Epithelial cell of proximal tubule (primary cell): Measurements from ENCODE around the gene OSBPL9. TPM values are rescaled to one million over a fixed set of nuclear protein-coding genes. Genes with fewer than 3 reads are reported as not detected.

ENCODE experiments used
- DNase-seq: peaks from one replicate; pipeline ENCODE4 v3.0.0-alpha.2; 2011; ENCODE audit warnings: low read depth
- H3K4me3 ChIP-seq: 2 replicates; pipeline ENCODE4 v1.5.1; 2011; ENCODE audit warnings: low read depth, mild to moderate bottlenecking, low read length
- total RNA-seq: library from RNA; depleted of rRNA; stranded (reverse); fragments of >200 nt; gene quantifications from 2 replicates; pipeline ENCODE4 v1.2.3, GENCODE V29; 2015
- TF ChIP-seq, protein P1 (sequence below): conservative IDR thresholded peaks from 2 replicates; pipeline ENCODE4 v1.5.1; 2012; ENCODE audit warnings: low read depth, mild to moderate bottlenecking, low read length

Gene OSBPL9
- total RNA-seq, 1 donor from 2014 or later, result 69.7 TPM

DNA sequence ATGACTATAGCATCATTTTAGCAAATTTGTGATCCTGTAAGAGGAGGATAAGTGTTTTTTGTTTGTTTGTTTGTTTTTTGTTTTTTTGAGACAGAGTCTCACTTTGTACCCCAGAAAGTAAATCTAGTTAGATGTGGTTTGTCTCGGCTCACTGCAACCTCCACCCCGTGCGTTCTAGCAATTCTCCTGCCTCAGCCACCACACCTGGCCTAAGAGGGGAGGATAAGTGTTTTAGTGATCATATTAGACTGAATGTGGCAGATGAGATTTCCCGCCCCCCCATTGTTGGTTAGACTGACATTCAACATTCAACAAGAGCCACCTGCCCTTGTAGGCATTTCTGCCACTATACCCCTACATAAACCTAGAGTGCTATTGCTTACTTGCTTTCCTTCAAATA, 98.5 kb downstream of the OSBPL9 start:
- H3K4me3 ChIP-seq, result no peak overlapping the region
- DNase-seq, result no peak
- TF ChIP-seq, protein P1, sequence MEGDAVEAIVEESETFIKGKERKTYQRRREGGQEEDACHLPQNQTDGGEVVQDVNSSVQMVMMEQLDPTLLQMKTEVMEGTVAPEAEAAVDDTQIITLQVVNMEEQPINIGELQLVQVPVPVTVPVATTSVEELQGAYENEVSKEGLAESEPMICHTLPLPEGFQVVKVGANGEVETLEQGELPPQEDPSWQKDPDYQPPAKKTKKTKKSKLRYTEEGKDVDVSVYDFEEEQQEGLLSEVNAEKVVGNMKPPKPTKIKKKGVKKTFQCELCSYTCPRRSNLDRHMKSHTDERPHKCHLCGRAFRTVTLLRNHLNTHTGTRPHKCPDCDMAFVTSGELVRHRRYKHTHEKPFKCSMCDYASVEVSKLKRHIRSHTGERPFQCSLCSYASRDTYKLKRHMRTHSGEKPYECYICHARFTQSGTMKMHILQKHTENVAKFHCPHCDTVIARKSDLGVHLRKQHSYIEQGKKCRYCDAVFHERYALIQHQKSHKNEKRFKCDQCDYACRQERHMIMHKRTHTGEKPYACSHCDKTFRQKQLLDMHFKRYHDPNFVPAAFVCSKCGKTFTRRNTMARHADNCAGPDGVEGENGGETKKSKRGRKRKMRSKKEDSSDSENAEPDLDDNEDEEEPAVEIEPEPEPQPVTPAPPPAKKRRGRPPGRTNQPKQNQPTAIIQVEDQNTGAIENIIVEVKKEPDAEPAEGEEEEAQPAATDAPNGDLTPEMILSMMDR, result no peak

DNA sequence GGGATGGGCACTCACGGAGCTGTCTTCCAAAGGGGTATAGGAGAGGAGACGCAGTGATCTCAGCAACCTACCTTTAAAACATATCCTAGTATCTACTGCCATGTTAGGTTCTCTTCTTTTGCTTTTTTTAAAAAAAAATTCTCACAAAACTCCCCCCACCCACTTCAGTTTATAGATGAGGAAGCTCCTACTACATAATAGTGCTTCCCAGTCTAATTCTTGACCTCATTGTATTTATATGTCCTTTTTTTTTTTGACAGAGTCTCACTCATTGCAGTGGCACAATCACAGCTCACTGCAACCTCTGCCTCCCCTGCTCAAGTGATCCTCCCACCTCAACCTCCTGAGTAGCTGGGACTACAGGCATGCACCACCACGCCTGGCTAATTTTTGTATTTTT, 99.9 kb downstream of the OSBPL9 start:
- H3K4me3 ChIP-seq, result no peak overlapping the region
- DNase-seq, result no peak
- TF ChIP-seq, protein P1, result no peak

DNA sequence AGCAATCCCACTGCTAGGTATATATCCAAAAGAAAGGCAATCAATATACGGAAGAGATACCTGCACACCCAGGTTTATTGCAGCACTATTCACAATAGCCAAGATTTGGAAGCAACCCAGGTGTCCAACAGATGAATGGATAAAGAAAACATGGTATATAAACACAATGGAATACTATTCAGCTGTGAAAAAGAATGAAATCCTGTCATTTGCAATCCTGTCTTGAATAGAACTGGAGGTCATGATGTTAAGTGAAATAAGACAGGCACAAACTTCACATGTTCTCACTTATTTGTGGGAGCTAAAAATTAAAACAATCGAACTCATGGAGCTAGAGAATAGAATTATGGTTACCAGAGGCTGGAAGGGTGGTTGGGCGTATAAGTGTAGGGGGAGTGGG, 101.0 kb downstream of the OSBPL9 start:
- no peak overlapping the region for H3K4me3 ChIP-seq
- TF ChIP-seq, protein P1, result no peak
- no peak for DNase-seq

DNA sequence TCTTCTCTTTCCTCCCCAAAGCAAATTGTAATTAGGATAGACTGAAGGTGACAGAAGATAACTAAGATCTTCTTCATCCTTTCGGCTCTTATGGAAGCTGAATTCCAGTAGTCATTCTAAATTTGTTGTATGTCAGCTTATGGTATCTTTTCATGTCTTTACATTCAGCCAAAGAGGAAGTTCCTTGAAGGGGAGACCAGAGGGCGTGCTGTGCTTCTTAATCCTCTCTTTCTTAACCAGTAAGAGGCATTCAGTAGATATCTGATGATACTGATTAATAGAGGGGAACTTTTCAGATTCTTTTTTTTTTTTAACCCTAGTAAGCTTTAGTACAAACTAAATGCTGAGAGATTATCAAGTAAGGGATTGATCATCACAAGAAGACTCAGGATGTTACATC, 102.3 kb downstream of the OSBPL9 start:
- TF ChIP-seq, protein P1, result no peak
- no peak for DNase-seq
- no peak overlapping the region for H3K4me3 ChIP-seq

DNA sequence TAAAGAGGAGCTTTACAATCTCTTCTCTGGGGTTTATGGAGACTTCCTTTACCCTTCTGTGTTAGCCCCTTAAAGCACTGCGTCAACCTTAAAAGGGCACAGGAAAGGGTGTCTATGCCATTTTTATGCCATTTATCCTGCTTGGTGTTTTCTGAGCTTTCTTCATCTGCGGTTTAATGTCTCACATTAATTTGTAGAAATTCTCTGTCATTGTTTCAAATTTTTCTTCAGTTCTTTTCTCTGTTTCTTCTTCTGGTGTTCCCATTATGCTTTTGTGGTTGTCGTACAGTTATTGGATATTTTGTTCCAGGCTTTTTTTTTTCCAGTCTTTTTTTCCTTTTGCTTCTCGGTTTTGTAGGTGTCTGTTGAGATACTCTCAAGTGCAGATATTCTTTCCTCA, 107.9 kb downstream of the OSBPL9 start:
- TF ChIP-seq, protein P1, result no peak

DNA sequence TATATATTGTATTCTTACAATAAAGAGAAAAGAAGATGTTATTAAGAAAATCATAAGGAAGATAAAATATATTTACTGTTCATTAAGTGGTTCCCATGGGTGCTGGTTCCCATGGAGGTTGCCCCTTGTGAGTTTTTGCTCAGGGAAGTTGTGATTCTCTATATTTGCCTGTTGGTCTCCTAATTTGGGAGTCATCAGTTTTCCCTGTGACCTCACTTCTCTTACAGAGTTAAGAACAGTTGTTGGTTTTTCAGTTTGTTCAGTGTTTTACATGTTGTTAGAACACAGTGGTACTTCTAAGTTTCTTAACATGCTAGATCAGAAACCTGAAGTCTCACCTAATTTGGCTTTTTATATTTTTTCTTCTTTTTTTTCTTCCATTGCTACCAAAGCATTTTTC, 109.2 kb downstream of the OSBPL9 start:
- TF ChIP-seq, protein P1, result no peak
- DNase-seq, result no peak
- H3K4me3 ChIP-seq, result no peak overlapping the region

More for the DNA sequence above, 107.9 kb downstream of the OSBPL9 start:
- no peak overlapping the region for H3K4me3 ChIP-seq
- DNase-seq, result no peak

DNA sequence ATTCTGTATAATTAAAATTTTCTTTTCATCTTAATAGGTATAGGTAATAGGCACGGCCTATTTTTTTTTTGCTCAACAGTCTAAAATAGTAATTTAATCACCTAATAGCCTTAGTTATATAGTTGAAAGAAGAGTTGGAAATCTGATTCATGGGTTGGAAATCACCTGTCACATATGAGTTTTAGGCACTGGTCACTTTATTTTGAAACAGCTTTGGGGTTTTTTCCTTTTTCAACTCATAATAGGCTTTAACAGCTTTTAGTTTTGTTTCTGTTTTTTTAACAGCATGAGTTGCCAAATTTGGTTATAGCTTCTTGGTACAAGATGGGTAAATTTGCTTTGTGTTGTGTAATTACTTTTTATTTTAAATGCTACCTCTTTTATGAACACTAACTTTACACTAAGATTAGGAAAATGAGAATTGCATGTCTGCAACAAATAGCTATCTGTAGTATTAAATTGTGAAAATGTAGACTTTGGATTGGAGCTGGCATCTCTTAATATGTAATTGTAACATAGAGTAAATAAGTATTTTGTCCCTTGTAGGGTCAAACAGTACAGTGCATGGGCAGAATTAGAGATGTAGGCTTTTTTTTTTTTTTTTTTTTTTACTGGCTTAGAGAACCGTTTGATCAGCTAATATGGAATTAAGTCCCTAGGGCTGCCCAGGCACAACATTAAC, 109.8 kb downstream of the OSBPL9 start:
- H3K4me3 ChIP-seq, result no peak overlapping the region
- TF ChIP-seq, protein P1, result no peak
- DNase-seq, result no peak
